Erythroblast (primary cell): ENCODE results near the gene MORC1.

Source experiments
- GATA1 ChIP-seq: IDR thresholded peaks from 2 replicates; pipeline ENCODE4 v1.6.1; 2011; ENCODE audit warnings: low read depth, mild to moderate bottlenecking, control low read depth, low read length, moderate library complexity
- POLR2A ChIP-seq: IDR thresholded peaks from 2 replicates; pipeline ENCODE4 v1.6.1; 2011; ENCODE audit warnings: mild to moderate bottlenecking, low read length

DNA sequence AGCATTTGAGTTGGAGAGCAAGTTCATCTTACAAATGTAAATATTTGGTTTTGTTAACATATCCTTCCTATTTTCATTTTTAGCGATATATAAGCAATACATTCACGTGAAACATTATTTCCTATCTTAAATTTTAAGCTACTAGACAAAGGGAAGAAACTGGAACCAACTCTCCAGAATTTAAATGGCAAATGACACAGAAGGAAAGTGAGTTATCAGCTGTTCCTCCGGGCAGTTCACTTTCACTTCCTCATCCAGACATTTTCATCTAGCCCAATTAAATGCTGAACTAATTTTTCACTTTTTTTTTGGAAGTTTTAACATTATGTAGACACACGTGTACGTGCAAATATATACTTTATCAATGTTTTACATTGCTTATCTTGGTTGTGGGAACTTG lies 58.7 kb downstream of the MORC1 start:
- TF ChIP-seq POLR2A (no peak), GATA1 (no peak)
